Upper lobe of left lung (tissue), 4 donors: ENCODE measurements around the gene THTPA.

Source experiments
- CTCF ChIP-seq, 6 experiments: fragments of 450-650 bp in 4 of 6; fragments of 200-600 bp in 2 of 6; sonication (generic) in 2 of 6; IDR thresholded peaks; one replicate each; pipeline ENCODE4 v1.5.1; 2016 to 2019; ENCODE audit warnings: antibody characterized with exemption in 6 of 6
- POLR2A ChIP-seq, 4 donors: fragments of 450-650 bp; IDR thresholded peaks; one replicate each; pipeline ENCODE4 v1.5.1; 2016 to 2017; ENCODE audit warnings: antibody characterized with exemption in 4 of 4, mild to moderate bottlenecking in 2 of 4
- POLR2AphosphoS5 ChIP-seq, 2 donors: sonication (generic); formaldehyde crosslinking; IDR thresholded peaks; one replicate each; pipeline ENCODE4 v1.5.1; 2017; ENCODE audit warnings: antibody characterized with exemption in 2 of 2

GRCh38 chr14:23561873-23562821, 6.1 kb downstream of the THTPA start:
- TF ChIP-seq CTCF (IDR thresholded peaks at IDR 0.05) (no peak), POLR2AphosphoS5 (IDR thresholded peaks at IDR 0.05) (no peak), POLR2A (IDR thresholded peaks at IDR 0.05) (no peak)
